ENCODE results near the gene MCTP1. TPM values are rescaled to one million over a fixed set of nuclear protein-coding genes. Genes with fewer than 3 reads are reported as not detected.

The MCTP1 gene
- total RNA-seq, 1 experiment from 2014 or later: 7.5 TPM

DNA sequence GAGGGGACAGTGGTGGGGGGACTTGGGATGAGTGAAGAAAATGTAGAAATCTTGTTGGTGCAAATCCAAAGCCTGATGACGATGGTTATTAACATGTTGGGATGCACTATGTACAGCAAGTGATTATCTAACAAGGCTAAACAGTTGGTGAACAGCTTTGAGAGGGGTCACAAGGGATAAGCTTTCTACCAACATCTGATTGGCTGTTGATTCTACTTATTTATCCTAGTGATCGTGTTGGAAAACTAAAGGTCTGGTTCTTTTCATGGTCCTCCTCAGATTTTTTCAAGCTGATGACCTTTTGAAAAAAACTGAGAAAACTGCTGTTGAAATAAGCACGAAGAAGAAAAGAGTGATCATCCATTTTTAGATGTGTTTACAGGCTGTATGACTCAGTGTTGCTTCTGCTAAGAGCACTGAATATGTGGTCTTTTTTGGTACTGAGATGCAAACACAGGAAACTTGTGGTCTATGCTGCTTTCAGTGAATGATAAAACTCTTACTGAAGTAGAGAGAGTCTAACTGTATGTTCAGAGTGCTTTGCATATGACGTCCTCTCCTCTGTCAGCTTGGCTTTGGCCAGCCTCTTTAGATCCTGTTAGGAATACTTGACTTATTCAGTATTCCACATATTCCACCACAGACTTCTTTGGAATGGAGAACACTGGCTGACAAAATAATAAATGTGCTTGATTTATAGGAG is 491.6 kb downstream of the MCTP1 start:
- ChIA-PET POLR2A (ENCODE audit: unreplicated experiment) (no interaction called here), CTCF (no interaction called here)
- Histone ChIP-seq H3K27me3 (ENCODE audit: low read length) (no peaks in the 10 kb centered on the region), H2AFZ (ENCODE audit: low read length) (no peak overlapping the region), H3K4me2 (ENCODE audit: low read length) (no peak overlapping the region), H3K9me2 (replicated peaks; ENCODE audit: low read length) (no peaks in the 10 kb centered on the region), H3K27ac (ENCODE audit: low read length) (peak overlapping the region; percentile 26; the same call in 1 of the 2 replicates), H3F3A (ENCODE audit: low read length, unreplicated experiment) (no peaks in the 10 kb centered on the region), H3K9ac (ENCODE audit: low read length) (no peak overlapping the region), H3K4me1 (ENCODE audit: insufficient read depth, low read length) (peaks cover 6% of the 10 kb centered on the region), H3K36me3 (ENCODE audit: low read depth, low read length) (no peaks in the 10 kb centered on the region), H3K79me2 (ENCODE audit: low read length) (no peaks in the 10 kb centered on the region), H3K9me3 (ENCODE audit: low read length) (no peaks in the 10 kb centered on the region), H3K4me3 (ENCODE audit: low read length) (no peak overlapping the region), H4K20me1 (ENCODE audit: low read length) (no peaks in the 10 kb centered on the region)
- intact Hi-C loops (cut with micrococcal nuclease): no loop called here
- no TSS peak for BruUV-seq (replicated peaks)
- ATAC-seq (peak; percentile 68), DNase-seq (peak; percentile 15)
- TF ChIP-seq EZH2phosphoT487 (IDR thresholded peaks at IDR 0.05; ENCODE audit: borderline replicate concordance, low read length): no peak

DNA sequence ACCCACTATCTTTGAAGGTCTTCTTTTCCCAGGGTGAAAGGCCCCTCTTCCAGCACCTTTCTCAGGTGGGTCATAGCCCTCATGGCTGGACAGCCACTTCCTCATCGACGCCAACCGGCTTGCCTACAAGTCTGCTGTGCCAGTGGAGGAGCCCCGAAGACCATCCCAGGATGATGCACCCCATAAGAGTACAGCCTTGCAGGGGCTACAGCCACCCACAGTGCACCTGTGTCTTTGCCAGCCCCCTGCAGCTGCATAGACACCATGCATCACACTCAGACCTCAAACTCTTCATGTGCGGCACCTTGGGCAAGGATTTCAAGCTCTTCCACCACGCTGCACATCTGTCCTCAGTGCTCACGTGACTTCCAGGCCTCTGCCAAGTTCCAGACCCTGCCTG is 493.1 kb downstream of the MCTP1 start:
- H3F3A ChIP-seq (ENCODE audit: low read length, unreplicated experiment): no peaks in the 10 kb centered on the region
- no peak for ATAC-seq
- no TSS peak for BruUV-seq (replicated peaks)
- no peak overlapping the region for H3K4me3 ChIP-seq (ENCODE audit: low read length)
- ChIA-PET POLR2A (ENCODE audit: unreplicated experiment) (no interaction called here), CTCF (no interaction called here)
- H4K20me1 ChIP-seq (ENCODE audit: low read length): no peaks in the 10 kb centered on the region
- TF ChIP-seq EZH2phosphoT487 (IDR thresholded peaks at IDR 0.05; ENCODE audit: borderline replicate concordance, low read length) (no peak), EZH2 (IDR thresholded peaks at IDR 0.05; ENCODE audit: low read length, unreplicated experiment) (no peak)
- TF ChIP-seq, protein P1, sequence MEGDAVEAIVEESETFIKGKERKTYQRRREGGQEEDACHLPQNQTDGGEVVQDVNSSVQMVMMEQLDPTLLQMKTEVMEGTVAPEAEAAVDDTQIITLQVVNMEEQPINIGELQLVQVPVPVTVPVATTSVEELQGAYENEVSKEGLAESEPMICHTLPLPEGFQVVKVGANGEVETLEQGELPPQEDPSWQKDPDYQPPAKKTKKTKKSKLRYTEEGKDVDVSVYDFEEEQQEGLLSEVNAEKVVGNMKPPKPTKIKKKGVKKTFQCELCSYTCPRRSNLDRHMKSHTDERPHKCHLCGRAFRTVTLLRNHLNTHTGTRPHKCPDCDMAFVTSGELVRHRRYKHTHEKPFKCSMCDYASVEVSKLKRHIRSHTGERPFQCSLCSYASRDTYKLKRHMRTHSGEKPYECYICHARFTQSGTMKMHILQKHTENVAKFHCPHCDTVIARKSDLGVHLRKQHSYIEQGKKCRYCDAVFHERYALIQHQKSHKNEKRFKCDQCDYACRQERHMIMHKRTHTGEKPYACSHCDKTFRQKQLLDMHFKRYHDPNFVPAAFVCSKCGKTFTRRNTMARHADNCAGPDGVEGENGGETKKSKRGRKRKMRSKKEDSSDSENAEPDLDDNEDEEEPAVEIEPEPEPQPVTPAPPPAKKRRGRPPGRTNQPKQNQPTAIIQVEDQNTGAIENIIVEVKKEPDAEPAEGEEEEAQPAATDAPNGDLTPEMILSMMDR (conservative IDR thresholded peaks at IDR 0.05; ENCODE audit: low read depth, low read length): no peak
- peaks cover 6% of the 10 kb centered on the region for H3K4me1 ChIP-seq (ENCODE audit: insufficient read depth, low read length)
- no peaks in the 10 kb centered on the region for H3K36me3 ChIP-seq (ENCODE audit: low read depth, low read length)
- intact Hi-C loops (cut with micrococcal nuclease): no loop called here
- H3K4me2 ChIP-seq (ENCODE audit: low read length): no peak overlapping the region
- no peak overlapping the region for H3K27ac ChIP-seq (ENCODE audit: low read length)
- no peak for DNase-seq
- H2AFZ ChIP-seq (ENCODE audit: low read length): no peak overlapping the region
- H3K27me3 ChIP-seq (ENCODE audit: low read length): no peaks in the 10 kb centered on the region
- H3K79me2 ChIP-seq (ENCODE audit: low read length): no peaks in the 10 kb centered on the region
- no peak overlapping the region for H3K9ac ChIP-seq (ENCODE audit: low read length)
- no peaks in the 10 kb centered on the region for H3K9me3 ChIP-seq (ENCODE audit: low read length)
- H3K9me2 ChIP-seq (replicated peaks; ENCODE audit: low read length): no peaks in the 10 kb centered on the region

DNA sequence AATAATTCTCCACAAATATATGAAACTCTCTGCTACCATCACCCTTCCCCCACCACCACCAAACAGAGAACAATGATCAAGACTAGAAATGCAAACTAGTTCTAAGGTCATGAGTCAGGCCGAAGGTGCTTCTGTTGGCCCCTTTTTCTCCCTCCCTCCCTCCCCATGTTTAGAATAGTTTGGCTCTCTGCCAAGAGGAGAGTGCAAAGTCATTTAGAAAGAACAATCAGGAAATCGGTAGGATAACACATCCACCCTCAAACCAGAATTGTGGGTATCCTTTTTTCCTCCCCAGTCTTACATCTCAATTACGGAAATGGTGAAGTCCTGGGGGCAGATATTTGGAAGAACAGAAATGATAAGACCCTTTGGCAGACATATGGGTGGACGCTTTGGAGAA is 496.4 kb downstream of the MCTP1 start:
- no TSS peak for BruUV-seq (replicated peaks)
- DNase-seq (no peak), ATAC-seq (no peak)
- Histone ChIP-seq H3K4me2 (ENCODE audit: low read length) (no peak overlapping the region), H3K27me3 (ENCODE audit: low read length) (no peaks in the 10 kb centered on the region), H3K36me3 (ENCODE audit: low read depth, low read length) (no peaks in the 10 kb centered on the region), H3K9me2 (replicated peaks; ENCODE audit: low read length) (no peaks in the 10 kb centered on the region), H3K9ac (ENCODE audit: low read length) (no peak overlapping the region), H4K20me1 (ENCODE audit: low read length) (no peaks in the 10 kb centered on the region), H3K4me3 (ENCODE audit: low read length) (no peak overlapping the region), H2AFZ (ENCODE audit: low read length) (no peak overlapping the region), H3K9me3 (ENCODE audit: low read length) (no peaks in the 10 kb centered on the region), H3K79me2 (ENCODE audit: low read length) (no peaks in the 10 kb centered on the region), H3K4me1 (ENCODE audit: insufficient read depth, low read length) (peaks cover 2% of the 10 kb centered on the region), H3F3A (ENCODE audit: low read length, unreplicated experiment) (no peaks in the 10 kb centered on the region), H3K27ac (ENCODE audit: low read length) (no peak overlapping the region)
- ChIA-PET POLR2A (ENCODE audit: unreplicated experiment) (no interaction called here), CTCF (no interaction called here)
- no peak for TF ChIP-seq EZH2phosphoT487 (IDR thresholded peaks at IDR 0.05; ENCODE audit: borderline replicate concordance, low read length)
- no peak for TF ChIP-seq EZH2 (IDR thresholded peaks at IDR 0.05; ENCODE audit: low read length, unreplicated experiment)
- TF ChIP-seq, protein P1 (conservative IDR thresholded peaks at IDR 0.05; ENCODE audit: low read depth, low read length): no peak
- intact Hi-C loops (cut with micrococcal nuclease): no loop called here
